OCI-LY1 (cell line): ENCODE data around the gene RHOBTB3.

Experiments
- H2AFZ ChIP-seq: fragments of 200-600 bp; sonication (generic), shearing (Covaris generic); 2 replicates; pipeline ENCODE4 v1.6.0; 2014; ENCODE audit warnings: antibody characterized with exemption, mild to moderate bottlenecking, low read length
- H3F3A ChIP-seq: fragments of 200-600 bp; sonication (generic), shearing (Covaris generic); 2 replicates; pipeline ENCODE4 v1.6.0; 2014; ENCODE audit warnings: mild to moderate bottlenecking, antibody characterized with exemption, low read length, moderate library complexity; ENCODE audit not compliant: insufficient read depth
- H3K27ac ChIP-seq: fragments of 200-600 bp; sonication (generic); 2 replicates; pipeline ENCODE4 v1.5.1; 2014; ENCODE audit warnings: low read length, mixed run types, mild to moderate bottlenecking, low read depth; ENCODE audit not compliant: poor library complexity, severe bottlenecking
- H3K27me3 ChIP-seq: fragments of 200-600 bp; sonication (generic); 2 replicates; pipeline ENCODE4 v1.6.0; 2014; ENCODE audit warnings: antibody characterized with exemption, mild to moderate bottlenecking, low read length, moderate library complexity; ENCODE audit not compliant: insufficient read depth
- H3K36me3 ChIP-seq: fragments of 200-600 bp; sonication (generic); 2 replicates; pipeline ENCODE4 v1.6.1; 2014; ENCODE audit warnings: mild to moderate bottlenecking, antibody characterized with exemption, low read length, moderate library complexity, mixed read lengths; ENCODE audit not compliant: insufficient read depth
- H3K4me1 ChIP-seq: fragments of 200-600 bp; sonication (generic); 2 replicates; pipeline ENCODE4 v1.5.1; 2014; ENCODE audit warnings: mild to moderate bottlenecking, low read length, moderate library complexity; ENCODE audit not compliant: insufficient read depth, severe bottlenecking
- H3K4me2 ChIP-seq: fragments of 200-600 bp; sonication (generic), shearing (Covaris generic); 2 replicates; pipeline ENCODE4 v1.6.1; 2014; ENCODE audit warnings: low read length
- H3K4me3 ChIP-seq: fragments of 200-600 bp; sonication (generic); 2 replicates; pipeline ENCODE4 v1.5.1; 2014; ENCODE audit warnings: low read length, low read depth, mild to moderate bottlenecking, mixed read lengths; ENCODE audit not compliant: poor library complexity, severe bottlenecking
- H3K79me2 ChIP-seq: fragments of 200-600 bp; shearing (Covaris generic); 2 replicates; pipeline ENCODE4 v1.6.1; 2016; ENCODE audit warnings: mixed run types, low read length, mixed read lengths; ENCODE audit not compliant: insufficient read depth
- H3K9ac ChIP-seq: fragments of 200-600 bp; sonication (generic), shearing (Covaris generic); 2 replicates; pipeline ENCODE4 v1.6.1; 2014; ENCODE audit warnings: mild to moderate bottlenecking, low read length, mixed read lengths
- H3K9me2 ChIP-seq: fragments of 200-600 bp; sonication (generic), shearing (Covaris generic); 2 replicates; pipeline ENCODE4 v1.6.1; 2014; ENCODE audit warnings: low read depth, mild to moderate bottlenecking, low read length, mixed read lengths
- H3K9me3 ChIP-seq: fragments of 200-600 bp; shearing (Covaris generic); 2 replicates; pipeline ENCODE4 v1.6.1; 2014; ENCODE audit warnings: low read length, mixed read lengths
- H4K20me1 ChIP-seq: fragments of 200-600 bp; sonication (generic), shearing (Covaris generic); 2 replicates; pipeline ENCODE4 v1.6.0; 2016; ENCODE audit warnings: mild to moderate bottlenecking, low read length; ENCODE audit not compliant: insufficient read depth
- CTCF ChIP-seq: fragments of 200-600 bp; sonication (generic), shearing (Covaris generic); IDR thresholded peaks from 2 replicates; pipeline ENCODE4 v1.5.1; 2017; ENCODE audit warnings: mild to moderate bottlenecking, antibody characterized with exemption, low read length, moderate library complexity, mixed read lengths
- EZH2 ChIP-seq: fragments of 200-600 bp; sonication (generic), shearing (Covaris generic); IDR thresholded peaks from 2 replicates; pipeline ENCODE4 v1.8.0; 2017; ENCODE audit warnings: borderline replicate concordance, mixed run types, mild to moderate bottlenecking, antibody characterized with exemption, low read length, moderate library complexity, mixed read lengths

Gene RHOBTB3

GRCh38 chr5:95743232-95743631, 12.1 kb downstream of the RHOBTB3 start:
- no peak overlapping the region for H3K4me2 ChIP-seq
- no peak overlapping the region for H2AFZ ChIP-seq
- H3K4me3 ChIP-seq: no peak overlapping the region
- no peak overlapping the region for H3K9ac ChIP-seq
- H3K79me2 ChIP-seq: no peaks in the 10 kb centered on the region
- no peaks in the 10 kb centered on the region for H3K9me3 ChIP-seq
- TF ChIP-seq EZH2 (no peak), CTCF (no peak)
- no peaks in the 10 kb centered on the region for H3F3A ChIP-seq
- H3K36me3 ChIP-seq: no peaks in the 10 kb centered on the region
- H4K20me1 ChIP-seq: no peaks in the 10 kb centered on the region
- H3K9me2 ChIP-seq: no peaks in the 10 kb centered on the region
- no peaks in the 10 kb centered on the region for H3K27me3 ChIP-seq
- no peaks in the 10 kb centered on the region for H3K4me1 ChIP-seq
- H3K27ac ChIP-seq: no peak overlapping the region

- Histone ChIP-seq H3K27ac (no peak overlapping the region), H3K4me2 (no peak overlapping the region), H3K9me3 (no peaks in the 10 kb centered on the region), H2AFZ (no peak overlapping the region), H4K20me1 (no peaks in the 10 kb centered on the region), H3K9ac (no peak overlapping the region), H3K79me2 (no peaks in the 10 kb centered on the region), H3K4me3 (no peak overlapping the region), H3K9me2 (no peaks in the 10 kb centered on the region), H3F3A (no peaks in the 10 kb centered on the region), H3K27me3 (no peaks in the 10 kb centered on the region), H3K4me1 (no peaks in the 10 kb centered on the region), H3K36me3 (no peaks in the 10 kb centered on the region)
- TF ChIP-seq CTCF: no peak
- TF ChIP-seq EZH2: no peak
These were observed 12.7 kb downstream of the RHOBTB3 start for GRCh38 chr5:95743877-95744276.

GRCh38 chr5:95746194-95746593, 15.1 kb downstream of the RHOBTB3 start:
- Histone ChIP-seq H3K79me2 (no peaks in the 10 kb centered on the region), H3K36me3 (no peaks in the 10 kb centered on the region), H3K9ac (no peak overlapping the region), H3K27me3 (no peaks in the 10 kb centered on the region), H3K4me1 (no peaks in the 10 kb centered on the region), H2AFZ (no peak overlapping the region), H3K4me3 (no peak overlapping the region), H4K20me1 (no peaks in the 10 kb centered on the region), H3F3A (no peaks in the 10 kb centered on the region), H3K9me2 (no peaks in the 10 kb centered on the region), H3K9me3 (no peaks in the 10 kb centered on the region), H3K27ac (no peak overlapping the region), H3K4me2 (no peak overlapping the region)
- TF ChIP-seq CTCF: no peak
- no peak for TF ChIP-seq EZH2
